Retinal pigment epithelial cell (primary cell): ENCODE measurements around the gene UBXN7.
A peak's percentile ranks its signal among the peaks of the same experiment; 100 is the strongest.

ENCODE experiments used
- DNase-seq: peaks from one replicate; pipeline ENCODE4 v3.0.0-alpha.2; 2010; ENCODE audit warnings: low read depth
- H3K4me3 ChIP-seq: 2 replicates; pipeline ENCODE4 v1.5.1; 2011; ENCODE audit warnings: mild to moderate bottlenecking, low read length, control low read depth, moderate library complexity
- CTCF ChIP-seq: conservative IDR thresholded peaks from 2 replicates; pipeline ENCODE4 v1.5.1; 2011; ENCODE audit warnings: low read depth, low read length, control low read depth, inconsistent platforms

Gene UBXN7

GRCh38 chr3:196412704-196413103 is 19.5 kb downstream of the UBXN7 start:
- TF ChIP-seq CTCF: no peak
- DNase-seq: no peak
- H3K4me3 ChIP-seq: no peak overlapping the region

GRCh38 chr3:196409409-196409808 is 22.8 kb downstream of the UBXN7 start:
- no peak for TF ChIP-seq CTCF
- DNase-seq: no peak
- H3K4me3 ChIP-seq: no peak overlapping the region

GRCh38 chr3:196408565-196409300 is 23.5 kb downstream of the UBXN7 start:
- no peak for TF ChIP-seq CTCF
- no peak overlapping the region for H3K4me3 ChIP-seq
- no peak for DNase-seq

- peak; percentile 76 for DNase-seq
- peak overlapping the region; percentile 17 for H3K4me3 ChIP-seq
- TF ChIP-seq CTCF: no peak
These were observed 25.3 kb downstream of the UBXN7 start for GRCh38 chr3:196406811-196407470.

DNA sequence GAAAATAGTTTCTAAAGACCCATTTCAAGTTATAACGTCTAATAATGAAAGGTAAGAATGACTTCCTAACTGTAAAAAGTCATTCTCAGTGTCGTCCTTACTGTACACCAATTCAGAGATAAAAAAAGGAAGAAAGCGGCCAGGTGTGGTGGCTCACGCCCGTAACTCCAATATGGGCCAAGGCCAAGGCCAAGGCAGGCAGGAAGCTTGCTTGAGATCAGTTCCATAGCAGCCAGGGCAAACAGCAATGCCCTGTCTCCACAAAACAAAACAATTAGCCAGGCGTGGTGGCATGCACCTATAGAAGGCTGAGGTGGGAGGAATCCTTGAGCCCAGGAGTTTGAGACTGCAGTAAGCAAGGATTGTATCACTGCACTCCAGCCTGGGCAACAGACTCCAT is 31.9 kb downstream of the UBXN7 start:
- no peak for TF ChIP-seq CTCF
- H3K4me3 ChIP-seq: no peak overlapping the region
- no peak for DNase-seq

GRCh38 chr3:196399485-196399945 is 32.7 kb downstream of the UBXN7 start:
- no peak for DNase-seq
- TF ChIP-seq CTCF: no peak
- no peak overlapping the region for H3K4me3 ChIP-seq

DNA sequence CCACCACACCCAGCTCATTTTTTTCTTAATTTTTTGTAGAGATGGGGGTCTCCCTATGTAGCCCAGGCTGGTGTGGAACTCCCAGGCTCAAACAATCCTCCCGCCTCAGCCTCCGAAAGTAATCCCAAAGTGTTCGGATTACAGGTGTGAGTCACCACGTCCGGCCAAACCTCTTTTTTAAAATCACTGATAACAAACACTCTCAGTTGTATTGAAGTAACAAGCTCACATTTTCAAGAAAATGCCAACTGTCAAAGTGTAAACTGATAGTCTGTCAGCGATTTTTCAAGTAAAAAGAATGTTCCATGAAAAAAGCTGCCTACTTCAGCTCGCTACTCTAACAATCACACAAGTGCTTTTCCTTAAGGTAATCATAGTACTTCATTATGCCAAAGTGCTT is 33.4 kb downstream of the UBXN7 start:
- no peak for TF ChIP-seq CTCF
- no peak overlapping the region for H3K4me3 ChIP-seq
- DNase-seq: no peak
